Muscle layer of colon (tissue), 2 donors: ENCODE results near the gene ARMS2.

Source experiments
- H3K27ac ChIP-seq: one replicate; pipeline ENCODE4 v1.7.0; 2013; ENCODE audit warnings: low read depth, mild to moderate bottlenecking, low read length, moderate library complexity
- H3K27me3 ChIP-seq, 2 donors: one replicate each; pipeline ENCODE4 v1.7.0; 2013; ENCODE audit warnings: low read length in 2 of 2, mild to moderate bottlenecking in 2 of 2; ENCODE audit not compliant: insufficient read depth in 2 of 2, control insufficient read depth in 1 of 2
- H3K36me3 ChIP-seq: one replicate; pipeline ENCODE4 v1.7.0; 2013; ENCODE audit warnings: mild to moderate bottlenecking, low read length; ENCODE audit not compliant: insufficient read depth
- H3K4me1 ChIP-seq: one replicate; pipeline ENCODE4 v1.7.0; 2013; ENCODE audit warnings: mild to moderate bottlenecking, low read length; ENCODE audit not compliant: insufficient read depth
- H3K4me3 ChIP-seq, 2 donors: one replicate each; pipeline ENCODE4 v1.7.0; 2013; ENCODE audit warnings: low read length in 2 of 2, low read depth in 1 of 2, mild to moderate bottlenecking in 1 of 2, moderate library complexity in 1 of 2
- H3K9ac ChIP-seq: one replicate; pipeline ENCODE4 v1.7.0; 2013; ENCODE audit warnings: low read length
- H3K9me3 ChIP-seq: one replicate; pipeline ENCODE4 v1.7.0; 2013; ENCODE audit warnings: mild to moderate bottlenecking, low read length
- donor health status: abdominal sarcoma.
- donor health status: Adenocarcinoma of cecum.

ARMS2 gene

DNA sequence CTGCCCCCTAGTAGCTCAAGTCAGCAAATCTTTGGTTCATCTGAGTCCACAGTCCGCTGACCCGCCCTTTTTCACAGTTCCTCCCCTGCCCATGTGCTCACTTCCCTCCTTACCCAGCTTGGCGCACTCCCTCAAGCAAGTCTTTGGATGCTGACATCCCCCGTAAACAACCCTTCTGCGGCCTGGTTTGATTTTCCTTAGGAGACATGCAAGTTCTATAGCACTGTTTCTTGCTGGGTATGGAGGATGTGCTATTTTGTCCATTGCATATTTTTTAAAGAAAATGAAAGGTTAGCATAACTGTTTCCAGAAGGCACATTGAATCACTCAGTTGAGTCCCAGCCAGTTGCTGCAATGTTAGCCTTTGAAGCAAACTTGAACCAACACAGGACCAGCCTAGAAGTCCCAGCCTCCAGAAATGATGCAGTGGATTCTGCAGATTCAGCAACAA, 45.1 kb downstream of the ARMS2 start:
- no peaks in the 10 kb centered on the region for H3K9me3 ChIP-seq
- no peak overlapping the region for H3K4me3 ChIP-seq
- H3K27me3 ChIP-seq = no peaks in the 10 kb centered on the region
- H3K36me3 ChIP-seq = no peaks in the 10 kb centered on the region
- peak overlapping the region; percentile 47 for H3K27ac ChIP-seq
- no peak overlapping the region for H3K9ac ChIP-seq
- peaks cover 50% of the 10 kb centered on the region for H3K4me1 ChIP-seq

DNA sequence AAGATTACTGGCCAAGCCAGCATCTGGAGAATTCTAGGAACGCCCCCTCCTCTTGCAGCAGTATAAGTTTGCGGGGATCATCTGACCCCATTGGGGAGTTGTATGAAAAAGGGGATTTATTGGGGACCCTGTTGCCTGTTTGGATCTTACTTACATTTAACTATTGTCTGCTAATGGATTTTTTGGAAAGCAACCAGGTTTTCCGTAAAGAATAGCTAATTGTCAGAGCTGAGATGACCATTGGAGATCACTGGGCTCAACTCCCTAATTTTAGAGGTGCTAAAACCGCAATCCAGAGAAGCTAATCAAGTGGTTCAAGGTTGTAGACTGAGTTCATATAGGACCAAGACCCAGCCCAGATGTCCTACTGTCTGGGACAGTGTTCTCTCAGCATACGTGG, 45.7 kb downstream of the ARMS2 start:
- no peaks in the 10 kb centered on the region for H3K27me3 ChIP-seq
- no peaks in the 10 kb centered on the region for H3K9me3 ChIP-seq
- no peak overlapping the region for H3K4me3 ChIP-seq
- no peaks in the 10 kb centered on the region for H3K36me3 ChIP-seq
- H3K27ac ChIP-seq = peak overlapping the region; percentile 47
- no peak overlapping the region for H3K9ac ChIP-seq
- H3K4me1 ChIP-seq = peaks cover 55% of the 10 kb centered on the region

DNA sequence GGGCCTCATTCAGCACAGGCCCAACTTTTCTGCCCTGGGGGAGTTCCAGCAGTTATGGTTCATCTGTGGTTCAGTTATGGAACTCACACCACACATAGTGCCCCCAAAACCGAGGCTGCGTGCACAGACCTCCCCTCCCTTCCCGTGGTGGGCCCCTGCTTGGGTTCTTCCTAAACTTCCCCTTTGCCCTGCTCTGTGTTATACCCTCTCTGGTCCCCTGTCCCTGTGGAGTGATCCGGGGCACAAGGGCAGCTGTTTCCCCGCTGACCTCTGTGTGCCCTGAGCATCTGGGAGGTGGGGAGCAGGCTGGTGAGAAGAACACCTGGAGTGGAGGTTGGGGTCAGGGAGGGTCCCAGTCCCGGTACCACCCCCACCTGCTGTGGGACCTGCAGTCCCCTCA, 46.3 kb downstream of the ARMS2 start:
- H3K36me3 ChIP-seq = no peaks in the 10 kb centered on the region
- H3K9me3 ChIP-seq = no peaks in the 10 kb centered on the region
- H3K27me3 ChIP-seq = no peaks in the 10 kb centered on the region
- no peak overlapping the region for H3K9ac ChIP-seq
- H3K4me3 ChIP-seq = no peak overlapping the region
- H3K4me1 ChIP-seq = peaks cover 55% of the 10 kb centered on the region
- peak overlapping the region; percentile 1 for H3K27ac ChIP-seq

DNA sequence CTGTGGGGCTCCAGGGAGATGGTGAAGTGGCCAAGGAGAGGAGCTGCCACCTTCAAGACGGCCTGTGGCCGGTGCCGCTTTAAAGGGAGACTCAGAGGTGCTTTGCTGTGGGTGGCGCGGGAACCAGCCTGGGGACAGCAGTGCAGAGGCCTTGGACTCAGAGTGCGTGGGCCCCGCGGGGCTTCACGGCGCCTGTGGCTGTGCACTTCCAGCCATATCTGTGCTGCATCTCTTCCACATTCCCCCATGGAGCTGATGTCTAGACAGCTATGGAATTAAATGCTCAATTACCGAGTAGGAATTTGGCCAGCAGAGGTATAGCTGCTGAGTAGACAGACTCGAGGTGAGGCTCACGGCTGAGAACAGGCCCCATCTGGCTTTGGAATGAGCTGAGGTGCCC, 48.6 kb downstream of the ARMS2 start:
- Histone ChIP-seq H3K27me3 (no peaks in the 10 kb centered on the region), H3K36me3 (no peaks in the 10 kb centered on the region), H3K9ac (no peak overlapping the region), H3K27ac (no peak overlapping the region), H3K4me3 (no peak overlapping the region), H3K4me1 (peaks cover 53% of the 10 kb centered on the region), H3K9me3 (no peaks in the 10 kb centered on the region)

DNA sequence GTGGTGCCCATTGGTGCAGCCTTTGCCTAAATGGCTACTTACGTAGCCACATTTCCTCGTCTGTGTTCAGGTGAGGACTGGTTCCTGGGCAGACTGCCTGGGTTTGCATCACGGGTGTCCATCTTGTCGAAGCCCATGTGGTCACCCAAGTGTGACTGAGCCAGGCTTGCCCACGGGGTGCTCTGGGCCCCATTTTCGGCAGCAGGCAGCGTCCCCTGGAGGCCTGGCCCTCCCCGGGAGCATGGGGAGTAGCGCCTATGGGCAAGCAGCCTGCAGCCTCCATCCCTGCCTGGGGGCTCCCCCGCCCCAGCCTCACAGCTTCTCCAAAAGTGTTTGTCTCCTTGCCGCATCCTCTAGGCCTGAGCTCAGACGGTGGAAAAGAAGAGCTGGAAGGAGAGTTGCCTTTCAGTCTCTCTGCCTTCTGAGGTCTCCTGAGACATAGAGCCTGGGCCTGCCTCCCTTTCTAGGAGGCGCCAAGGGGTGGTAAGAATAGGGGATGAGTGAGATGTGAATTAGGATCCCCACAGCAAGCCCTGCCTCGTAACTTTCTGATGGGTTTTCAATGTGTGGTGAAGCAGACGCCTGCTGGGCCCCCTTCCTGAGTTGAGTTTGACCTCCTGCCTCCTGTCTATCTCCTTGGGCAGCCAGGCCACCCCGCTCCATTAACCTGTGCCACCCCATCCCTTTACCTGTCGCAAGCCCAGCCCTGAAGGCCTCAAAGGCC, 49.6 kb downstream of the ARMS2 start:
- Histone ChIP-seq H3K4me1 (peaks cover 43% of the 10 kb centered on the region), H3K9ac (no peak overlapping the region), H3K27ac (peak overlapping the region; percentile 28), H3K9me3 (no peaks in the 10 kb centered on the region), H3K36me3 (peaks cover 10% of the 10 kb centered on the region), H3K27me3 (no peaks in the 10 kb centered on the region), H3K4me3 (no peak overlapping the region)

DNA sequence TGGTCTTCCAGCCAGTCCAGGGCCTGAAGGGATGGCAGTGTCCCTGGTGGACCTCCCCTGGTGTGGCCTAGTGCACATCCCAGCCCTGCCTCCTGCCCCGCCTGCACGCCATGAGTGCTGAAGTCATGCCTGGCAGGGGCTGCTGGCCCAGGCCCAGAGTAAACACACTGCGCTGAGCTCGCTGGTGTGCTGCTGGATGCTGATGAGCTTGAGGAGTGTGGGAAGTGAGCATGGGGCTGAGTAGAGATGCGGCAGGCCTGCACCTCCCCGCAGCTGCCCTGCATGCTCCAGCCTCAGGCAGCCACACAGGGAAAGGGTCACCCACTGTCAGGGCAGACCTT, 50.1 kb downstream of the ARMS2 start:
- Histone ChIP-seq H3K4me3 (no peak overlapping the region), H3K9me3 (no peaks in the 10 kb centered on the region), H3K36me3 (peaks cover 15% of the 10 kb centered on the region), H3K4me1 (peaks cover 38% of the 10 kb centered on the region), H3K27me3 (no peaks in the 10 kb centered on the region), H3K9ac (no peak overlapping the region), H3K27ac (peak overlapping the region; percentile 64)

DNA sequence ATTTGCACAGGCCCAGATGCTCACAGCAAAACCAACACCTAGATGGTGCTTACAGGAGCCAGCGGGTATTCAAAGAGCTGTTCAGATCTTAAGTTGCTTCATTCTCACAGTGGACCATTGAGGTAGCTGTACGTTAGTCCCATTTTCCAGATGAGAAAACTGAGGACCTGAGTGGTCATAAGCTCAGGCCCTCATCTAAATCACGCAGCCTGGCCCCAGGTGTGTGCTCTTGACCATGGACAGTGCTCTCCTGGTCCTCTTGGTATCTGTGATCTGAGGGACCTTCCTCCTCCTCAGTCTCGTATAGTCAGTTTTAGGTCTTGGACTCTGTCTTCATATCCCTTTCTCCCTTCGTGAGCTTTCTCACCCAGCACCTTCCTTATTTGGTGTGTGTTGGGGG, 50.6 kb downstream of the ARMS2 start:
- peak overlapping the region; percentile 64 for H3K27ac ChIP-seq
- no peak overlapping the region for H3K4me3 ChIP-seq
- no peaks in the 10 kb centered on the region for H3K27me3 ChIP-seq
- no peaks in the 10 kb centered on the region for H3K9me3 ChIP-seq
- no peak overlapping the region for H3K9ac ChIP-seq
- peaks cover 19% of the 10 kb centered on the region for H3K36me3 ChIP-seq
- H3K4me1 ChIP-seq = peaks cover 33% of the 10 kb centered on the region

DNA sequence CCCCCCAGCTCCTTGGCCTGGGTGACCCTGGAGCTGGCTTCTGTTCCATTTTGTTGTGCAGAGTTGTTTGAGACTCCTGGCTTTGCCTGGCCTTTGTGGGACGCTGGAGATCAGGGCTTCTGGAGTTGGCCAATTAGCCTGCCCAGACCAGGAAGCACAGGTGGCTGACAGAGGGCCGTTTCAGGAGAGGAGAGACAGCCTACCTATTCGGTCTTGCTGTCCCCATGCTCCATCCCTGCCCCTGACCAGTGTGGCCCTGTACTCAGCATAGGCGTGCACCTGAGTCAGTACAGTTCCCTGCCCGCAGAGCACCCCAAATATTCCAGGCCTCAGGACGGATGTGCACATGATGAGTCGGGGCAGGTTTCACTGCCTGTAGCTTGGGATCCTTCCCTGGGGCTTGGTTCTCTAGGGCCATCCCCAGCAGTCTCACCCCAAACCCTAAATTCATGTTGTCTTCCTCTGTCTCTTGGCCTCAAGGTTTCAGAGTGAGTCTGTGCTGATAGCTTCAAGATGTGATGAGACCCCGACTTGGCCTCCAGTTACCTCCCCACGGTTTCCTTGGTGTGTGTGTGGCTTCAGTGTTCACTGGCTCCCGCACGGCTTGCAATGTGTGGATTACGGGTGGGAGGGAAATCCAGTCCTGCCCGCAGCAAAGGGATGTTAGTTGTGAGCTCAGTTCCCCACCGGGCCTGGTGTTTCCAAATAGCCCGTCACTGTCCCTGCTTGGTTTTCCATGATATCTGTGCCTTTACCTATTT, 51.6 kb downstream of the ARMS2 start:
- peak overlapping the region; percentile 64 for H3K27ac ChIP-seq
- H3K36me3 ChIP-seq = peaks cover 23% of the 10 kb centered on the region
- no peaks in the 10 kb centered on the region for H3K27me3 ChIP-seq
- no peak overlapping the region for H3K9ac ChIP-seq
- H3K9me3 ChIP-seq = no peaks in the 10 kb centered on the region
- H3K4me3 ChIP-seq = no peak overlapping the region
- peaks cover 23% of the 10 kb centered on the region for H3K4me1 ChIP-seq
